ENCODE results near the gene RIOK2.

Gene RIOK2

GRCh38 chr5:97125125-97125683, 57.8 kb downstream of the RIOK2 start:
- DNase-seq (ENCODE audit: low read depth), result no peak

- no peak for DNase-seq (ENCODE audit: low read depth)
These were observed 58.7 kb downstream of the RIOK2 start for GRCh38 chr5:97124335-97124734.

- DNase-seq (ENCODE audit: low read depth), result no peak
These were observed 61.2 kb downstream of the RIOK2 start for GRCh38 chr5:97121848-97122247.

DNA sequence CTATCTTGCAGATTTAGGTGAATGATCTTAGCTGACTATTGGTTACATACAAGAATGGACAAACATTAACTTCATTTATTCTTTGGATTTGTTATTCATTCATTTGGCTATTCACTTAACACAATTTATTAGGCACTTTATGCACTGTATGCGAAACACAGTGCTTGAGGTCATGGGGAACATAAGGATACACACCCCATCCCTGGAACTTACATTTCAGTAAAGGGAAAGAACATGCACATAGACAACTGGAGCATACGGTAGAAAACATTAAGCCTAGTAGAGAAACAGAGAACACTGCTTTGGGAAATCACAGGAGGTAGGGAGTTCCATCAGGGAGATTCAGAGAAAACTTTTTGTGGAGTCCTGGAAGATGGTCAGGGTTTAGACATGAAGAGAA, 62.9 kb downstream of the RIOK2 start:
- no peak for DNase-seq (ENCODE audit: low read depth)

GRCh38 chr5:97119007-97119390, 64.0 kb downstream of the RIOK2 start:
- no peak for DNase-seq (ENCODE audit: low read depth)

GRCh38 chr5:97118261-97119006, 64.6 kb downstream of the RIOK2 start:
- no peak for DNase-seq (ENCODE audit: low read depth)

GRCh38 chr5:97115932-97116331, 67.1 kb downstream of the RIOK2 start:
- DNase-seq (ENCODE audit: low read depth), result no peak

GRCh38 chr5:97112230-97112629, 70.8 kb downstream of the RIOK2 start:
- DNase-seq (ENCODE audit: low read depth), result no peak

GRCh38 chr5:97111616-97112015, 71.4 kb downstream of the RIOK2 start:
- no peak for DNase-seq (ENCODE audit: low read depth)

- no peak for DNase-seq (ENCODE audit: low read depth)
These were observed 72.0 kb downstream of the RIOK2 start for GRCh38 chr5:97111004-97111403.
